DOHH2 (cell line): ENCODE results near the gene SNRPD1.

ENCODE experiments used
- H3F3A ChIP-seq: fragments of 200-600 bp; sonication (generic), shearing (Covaris generic); 2 replicates; pipeline ENCODE4 v1.6.0; 2016; ENCODE audit warnings: antibody characterized with exemption, mild to moderate bottlenecking; ENCODE audit not compliant: control insufficient read depth, insufficient read depth
- H3K27ac ChIP-seq: fragments of 200-600 bp; sonication (generic); 2 replicates; pipeline ENCODE4 v1.5.1; 2014; ENCODE audit warnings: low read depth, mild to moderate bottlenecking, low read length, moderate library complexity
- H3K27me3 ChIP-seq: fragments of 200-600 bp; sonication (generic); 2 replicates; pipeline ENCODE4 v1.6.1; 2014; ENCODE audit warnings: mild to moderate bottlenecking, low read length, mixed read lengths; ENCODE audit not compliant: control insufficient read depth
- H3K36me3 ChIP-seq: fragments of 200-600 bp; sonication (generic); 2 replicates; pipeline ENCODE4 v1.6.1; 2014; ENCODE audit warnings: mild to moderate bottlenecking, low read length, moderate library complexity, mixed read lengths; ENCODE audit not compliant: control insufficient read depth
- H3K4me1 ChIP-seq: fragments of 200-600 bp; sonication (generic); 2 replicates; pipeline ENCODE4 v1.6.1; 2014; ENCODE audit warnings: mild to moderate bottlenecking, low read length, mixed read lengths; ENCODE audit not compliant: control insufficient read depth
- H3K4me2 ChIP-seq: fragments of 200-600 bp; sonication (generic); 2 replicates; pipeline ENCODE4 v1.6.0; 2014; ENCODE audit warnings: mild to moderate bottlenecking, low read length, moderate library complexity
- H3K4me3 ChIP-seq: fragments of 200-600 bp; sonication (generic); 2 replicates; pipeline ENCODE4 v1.5.1; 2014; ENCODE audit warnings: mild to moderate bottlenecking, low read length, mixed read lengths
- H3K79me2 ChIP-seq: fragments of 200-600 bp; sonication (generic); 2 replicates; pipeline ENCODE4 v1.6.1; 2014; ENCODE audit warnings: mild to moderate bottlenecking, low read length, mixed read lengths; ENCODE audit not compliant: control insufficient read depth
- H3K9me2 ChIP-seq: fragments of 200-600 bp; sonication (generic); replicated peaks from 2 replicates; pipeline ENCODE4 v1.6.1; 2014; ENCODE audit warnings: mild to moderate bottlenecking, low read length, mixed read lengths; ENCODE audit not compliant: control insufficient read depth
- H3K9me3 ChIP-seq: fragments of 200-600 bp; sonication (generic); 2 replicates; pipeline ENCODE4 v1.6.1; 2014; ENCODE audit warnings: antibody characterized with exemption, low read length, mixed read lengths; ENCODE audit not compliant: control insufficient read depth, insufficient read depth
- H4K20me1 ChIP-seq: fragments of 200-600 bp; sonication (generic); 2 replicates; pipeline ENCODE4 v1.6.0; 2014; ENCODE audit warnings: low read depth, mild to moderate bottlenecking, antibody characterized with exemption, low read length, moderate library complexity; ENCODE audit not compliant: control insufficient read depth, insufficient read depth
- CTCF ChIP-seq: fragments of 200-600 bp; sonication (generic); IDR thresholded peaks from one replicate; pipeline ENCODE4 v1.5.1; 2014; ENCODE audit warnings: antibody characterized with exemption, mild to moderate bottlenecking, low read depth, low read length; ENCODE audit not compliant: poor library complexity, severe bottlenecking
- EZH2phosphoT487 ChIP-seq: fragments of 200-600 bp; sonication (generic); IDR thresholded peaks from 2 replicates; pipeline ENCODE4 v1.6.1; 2017; ENCODE audit warnings: borderline replicate concordance, mild to moderate bottlenecking, antibody characterized with exemption, low read length, moderate library complexity, mixed read lengths

SNRPD1 gene

GRCh38 chr18:21662581-21662980 lies 50.5 kb downstream of the SNRPD1 start:
- Histone ChIP-seq H3K36me3 (peaks cover 27% of the 10 kb centered on the region), H3K4me1 (no peaks in the 10 kb centered on the region), H3K27me3 (no peaks in the 10 kb centered on the region)

GRCh38 chr18:21663578-21663977 lies 51.5 kb downstream of the SNRPD1 start:
- H3K4me3 ChIP-seq, result no peak overlapping the region
- H3K79me2 ChIP-seq, result no peaks in the 10 kb centered on the region
- no peaks in the 10 kb centered on the region for H3F3A ChIP-seq
- H3K4me1 ChIP-seq, result no peaks in the 10 kb centered on the region
- H3K36me3 ChIP-seq, result peaks cover 23% of the 10 kb centered on the region
- no peak for TF ChIP-seq EZH2phosphoT487
- no peak for TF ChIP-seq CTCF
- no peak overlapping the region for H3K4me2 ChIP-seq
- H3K9me3 ChIP-seq, result no peaks in the 10 kb centered on the region
- no peaks in the 10 kb centered on the region for H3K9me2 ChIP-seq
- no peaks in the 10 kb centered on the region for H3K27me3 ChIP-seq
- H4K20me1 ChIP-seq, result no peaks in the 10 kb centered on the region
- no peak overlapping the region for H3K27ac ChIP-seq

More at GRCh38 chr18:21662581-21662980, 50.5 kb downstream of the SNRPD1 start:
- no peak overlapping the region for H3K4me2 ChIP-seq
- TF ChIP-seq EZH2phosphoT487 (no peak), CTCF (no peak)
- H3K27ac ChIP-seq, result no peak overlapping the region
- H3K4me3 ChIP-seq, result no peak overlapping the region
- no peaks in the 10 kb centered on the region for H3K9me2 ChIP-seq
- H4K20me1 ChIP-seq, result no peaks in the 10 kb centered on the region
- no peaks in the 10 kb centered on the region for H3F3A ChIP-seq
- no peaks in the 10 kb centered on the region for H3K9me3 ChIP-seq
- no peaks in the 10 kb centered on the region for H3K79me2 ChIP-seq

- Histone ChIP-seq H3K27ac (no peak overlapping the region), H3K9me3 (no peaks in the 10 kb centered on the region), H3K4me3 (no peak overlapping the region), H3K4me2 (no peak overlapping the region), H3K79me2 (no peaks in the 10 kb centered on the region), H3K4me1 (no peaks in the 10 kb centered on the region), H3K27me3 (no peaks in the 10 kb centered on the region), H3K9me2 (no peaks in the 10 kb centered on the region), H3K36me3 (peaks cover 22% of the 10 kb centered on the region), H4K20me1 (no peaks in the 10 kb centered on the region), H3F3A (no peaks in the 10 kb centered on the region)
- TF ChIP-seq EZH2phosphoT487 (no peak), CTCF (no peak)
Observed at GRCh38 chr18:21664069-21664468, 52.0 kb downstream of the SNRPD1 start.

- H3K27me3 ChIP-seq, result no peaks in the 10 kb centered on the region
- no peak overlapping the region for H3K4me2 ChIP-seq
- H3K27ac ChIP-seq, result no peak overlapping the region
- H3K9me2 ChIP-seq, result no peaks in the 10 kb centered on the region
- H3K36me3 ChIP-seq, result peaks cover 3% of the 10 kb centered on the region
- no peak overlapping the region for H3K4me3 ChIP-seq
- 0 out of 2 replicates have a peak, but pooled peaks cover 3% of the 10 kb centered on the region for H3F3A ChIP-seq
- H3K4me1 ChIP-seq, result no peaks in the 10 kb centered on the region
- H3K79me2 ChIP-seq, result no peaks in the 10 kb centered on the region
- TF ChIP-seq CTCF (no peak), EZH2phosphoT487 (no peak)
- H4K20me1 ChIP-seq, result no peaks in the 10 kb centered on the region
- H3K9me3 ChIP-seq, result no peaks in the 10 kb centered on the region
Observed at GRCh38 chr18:21669736-21670285, 57.7 kb downstream of the SNRPD1 start.
